ENCODE measurements around the gene BRD7.

GRCh38 chr16:50311891-50312501 lies 56.8 kb downstream of the BRD7 start:
- TF ChIP-seq, protein P1, sequence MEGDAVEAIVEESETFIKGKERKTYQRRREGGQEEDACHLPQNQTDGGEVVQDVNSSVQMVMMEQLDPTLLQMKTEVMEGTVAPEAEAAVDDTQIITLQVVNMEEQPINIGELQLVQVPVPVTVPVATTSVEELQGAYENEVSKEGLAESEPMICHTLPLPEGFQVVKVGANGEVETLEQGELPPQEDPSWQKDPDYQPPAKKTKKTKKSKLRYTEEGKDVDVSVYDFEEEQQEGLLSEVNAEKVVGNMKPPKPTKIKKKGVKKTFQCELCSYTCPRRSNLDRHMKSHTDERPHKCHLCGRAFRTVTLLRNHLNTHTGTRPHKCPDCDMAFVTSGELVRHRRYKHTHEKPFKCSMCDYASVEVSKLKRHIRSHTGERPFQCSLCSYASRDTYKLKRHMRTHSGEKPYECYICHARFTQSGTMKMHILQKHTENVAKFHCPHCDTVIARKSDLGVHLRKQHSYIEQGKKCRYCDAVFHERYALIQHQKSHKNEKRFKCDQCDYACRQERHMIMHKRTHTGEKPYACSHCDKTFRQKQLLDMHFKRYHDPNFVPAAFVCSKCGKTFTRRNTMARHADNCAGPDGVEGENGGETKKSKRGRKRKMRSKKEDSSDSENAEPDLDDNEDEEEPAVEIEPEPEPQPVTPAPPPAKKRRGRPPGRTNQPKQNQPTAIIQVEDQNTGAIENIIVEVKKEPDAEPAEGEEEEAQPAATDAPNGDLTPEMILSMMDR (conservative IDR thresholded peaks at IDR 0.05; ENCODE audit: low read depth, low read length): no peak
- TF ChIP-seq USF2 (IDR thresholded peaks at IDR 0.05; ENCODE audit: low read depth, low read length): no peak
- TF ChIP-seq MXI1 (IDR thresholded peaks at IDR 0.05; ENCODE audit: borderline replicate concordance, low read depth, low read length): no peak
- TF ChIP-seq FOS (IDR thresholded peaks at IDR 0.05; ENCODE audit: low read depth, low read length): no peak

All from IMR-90 (cell line).